ENCODE data around the gene RAB18.

DNA sequence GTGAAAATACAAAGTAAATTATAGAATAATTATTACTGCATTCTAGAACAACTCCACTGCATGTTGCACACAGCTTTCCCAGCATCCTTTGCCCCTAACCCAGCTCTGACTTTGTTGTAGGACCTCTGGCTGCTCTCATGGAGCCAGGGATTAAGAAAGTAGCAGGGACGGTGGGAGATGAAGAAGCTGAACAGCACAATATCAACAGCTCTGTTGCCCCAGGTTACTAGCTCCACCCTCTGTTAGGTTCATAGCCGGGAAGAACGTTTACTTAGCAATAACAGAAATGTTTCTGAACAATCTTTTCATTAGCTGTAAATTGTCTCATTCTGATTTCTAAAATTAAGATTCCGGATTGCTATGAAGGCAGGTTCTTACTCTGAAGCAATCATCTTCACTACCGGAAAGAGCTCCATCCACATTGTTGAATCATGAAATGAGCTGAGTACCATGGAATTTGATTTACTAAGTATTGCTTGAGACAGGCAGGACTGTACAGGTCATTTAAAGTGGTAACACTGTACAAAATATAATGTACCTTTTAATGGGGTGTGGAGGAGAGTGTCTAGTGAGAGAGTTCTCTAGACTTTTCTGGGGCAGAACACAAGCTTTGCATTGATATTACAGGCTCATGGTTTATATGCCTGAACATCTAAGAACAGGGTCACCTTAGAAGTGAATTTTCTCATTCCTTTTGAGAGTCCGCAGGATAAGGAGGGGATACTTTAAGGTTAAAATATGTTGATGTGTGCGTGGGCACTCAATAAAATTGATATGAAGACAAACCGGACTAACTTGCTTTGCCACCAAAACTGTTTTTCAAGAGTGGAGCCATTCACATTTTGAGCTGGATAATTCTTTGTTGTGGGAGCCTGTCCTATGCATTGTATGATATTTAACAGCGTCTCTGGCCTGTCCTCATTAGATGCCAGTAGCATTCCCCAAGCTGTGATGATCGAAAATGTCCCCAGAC is 20.8 kb upstream of the RAB18 start:
- TF ChIP-seq, protein P1, sequence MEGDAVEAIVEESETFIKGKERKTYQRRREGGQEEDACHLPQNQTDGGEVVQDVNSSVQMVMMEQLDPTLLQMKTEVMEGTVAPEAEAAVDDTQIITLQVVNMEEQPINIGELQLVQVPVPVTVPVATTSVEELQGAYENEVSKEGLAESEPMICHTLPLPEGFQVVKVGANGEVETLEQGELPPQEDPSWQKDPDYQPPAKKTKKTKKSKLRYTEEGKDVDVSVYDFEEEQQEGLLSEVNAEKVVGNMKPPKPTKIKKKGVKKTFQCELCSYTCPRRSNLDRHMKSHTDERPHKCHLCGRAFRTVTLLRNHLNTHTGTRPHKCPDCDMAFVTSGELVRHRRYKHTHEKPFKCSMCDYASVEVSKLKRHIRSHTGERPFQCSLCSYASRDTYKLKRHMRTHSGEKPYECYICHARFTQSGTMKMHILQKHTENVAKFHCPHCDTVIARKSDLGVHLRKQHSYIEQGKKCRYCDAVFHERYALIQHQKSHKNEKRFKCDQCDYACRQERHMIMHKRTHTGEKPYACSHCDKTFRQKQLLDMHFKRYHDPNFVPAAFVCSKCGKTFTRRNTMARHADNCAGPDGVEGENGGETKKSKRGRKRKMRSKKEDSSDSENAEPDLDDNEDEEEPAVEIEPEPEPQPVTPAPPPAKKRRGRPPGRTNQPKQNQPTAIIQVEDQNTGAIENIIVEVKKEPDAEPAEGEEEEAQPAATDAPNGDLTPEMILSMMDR (IDR thresholded peaks at IDR 0.05; ENCODE audit: insufficient read depth, low read length, poor library complexity, severe bottlenecking) = no peak
- no peak for TF ChIP-seq EZH2phosphoT487 (conservative IDR thresholded peaks at IDR 0.05; ENCODE audit: low read length)
